GM12865 (cell line): ENCODE results near the gene CAMK4.

Experiments
- DNase-seq: peaks from one replicate; pipeline ENCODE4 v3.0.0; 2010; ENCODE audit warnings: low read depth
- H3K4me3 ChIP-seq: 2 replicates; pipeline ENCODE4 v1.5.1; 2011; ENCODE audit warnings: mild to moderate bottlenecking, low read depth, low read length, control low read depth
- TF ChIP-seq, protein P1 (sequence below): IDR thresholded peaks from 2 replicates; pipeline ENCODE4 v1.5.1; 2011; ENCODE audit warnings: low read length, control low read depth, low read depth, inconsistent platforms; ENCODE audit not compliant: insufficient read depth; ENCODE audit errors: missing control alignments

CAMK4 gene

GRCh38 chr5:111478898-111479297, 254.7 kb downstream of the CAMK4 start:
- DNase-seq, result no peak
- H3K4me3 ChIP-seq, result no peak overlapping the region
- TF ChIP-seq, protein P1, sequence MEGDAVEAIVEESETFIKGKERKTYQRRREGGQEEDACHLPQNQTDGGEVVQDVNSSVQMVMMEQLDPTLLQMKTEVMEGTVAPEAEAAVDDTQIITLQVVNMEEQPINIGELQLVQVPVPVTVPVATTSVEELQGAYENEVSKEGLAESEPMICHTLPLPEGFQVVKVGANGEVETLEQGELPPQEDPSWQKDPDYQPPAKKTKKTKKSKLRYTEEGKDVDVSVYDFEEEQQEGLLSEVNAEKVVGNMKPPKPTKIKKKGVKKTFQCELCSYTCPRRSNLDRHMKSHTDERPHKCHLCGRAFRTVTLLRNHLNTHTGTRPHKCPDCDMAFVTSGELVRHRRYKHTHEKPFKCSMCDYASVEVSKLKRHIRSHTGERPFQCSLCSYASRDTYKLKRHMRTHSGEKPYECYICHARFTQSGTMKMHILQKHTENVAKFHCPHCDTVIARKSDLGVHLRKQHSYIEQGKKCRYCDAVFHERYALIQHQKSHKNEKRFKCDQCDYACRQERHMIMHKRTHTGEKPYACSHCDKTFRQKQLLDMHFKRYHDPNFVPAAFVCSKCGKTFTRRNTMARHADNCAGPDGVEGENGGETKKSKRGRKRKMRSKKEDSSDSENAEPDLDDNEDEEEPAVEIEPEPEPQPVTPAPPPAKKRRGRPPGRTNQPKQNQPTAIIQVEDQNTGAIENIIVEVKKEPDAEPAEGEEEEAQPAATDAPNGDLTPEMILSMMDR, result no peak

- TF ChIP-seq, protein P1, result no peak
- DNase-seq, result no peak
- no peak overlapping the region for H3K4me3 ChIP-seq
Measured at GRCh38 chr5:111480346-111480745, 256.2 kb downstream of the CAMK4 start.

- DNase-seq, result no peak
- H3K4me3 ChIP-seq, result no peak overlapping the region
- TF ChIP-seq, protein P1, result no peak
Measured at GRCh38 chr5:111486055-111486454, 261.9 kb downstream of the CAMK4 start.

DNA sequence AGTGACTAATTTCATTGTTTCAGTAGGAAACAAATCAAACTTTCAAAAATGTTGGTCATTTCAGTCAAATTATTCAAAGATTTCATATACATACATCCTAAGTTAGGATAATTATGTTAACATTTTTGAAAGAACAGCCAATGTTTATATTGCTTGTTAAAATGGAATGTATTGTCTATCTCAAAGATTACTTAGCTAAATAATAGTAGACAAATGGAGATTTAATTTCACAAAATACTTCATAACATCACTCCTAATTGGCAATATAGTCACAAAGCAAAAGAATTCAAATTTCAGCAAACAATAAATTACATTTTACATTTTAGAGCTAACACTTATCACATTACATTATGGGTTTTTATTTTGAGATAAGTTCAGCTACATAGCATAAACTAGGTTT, 262.7 kb downstream of the CAMK4 start:
- no peak for DNase-seq
- TF ChIP-seq, protein P1, result no peak
- H3K4me3 ChIP-seq, result no peak overlapping the region

GRCh38 chr5:111488353-111488752, 264.2 kb downstream of the CAMK4 start:
- no peak for DNase-seq
- TF ChIP-seq, protein P1, result no peak
- H3K4me3 ChIP-seq, result no peak overlapping the region

DNA sequence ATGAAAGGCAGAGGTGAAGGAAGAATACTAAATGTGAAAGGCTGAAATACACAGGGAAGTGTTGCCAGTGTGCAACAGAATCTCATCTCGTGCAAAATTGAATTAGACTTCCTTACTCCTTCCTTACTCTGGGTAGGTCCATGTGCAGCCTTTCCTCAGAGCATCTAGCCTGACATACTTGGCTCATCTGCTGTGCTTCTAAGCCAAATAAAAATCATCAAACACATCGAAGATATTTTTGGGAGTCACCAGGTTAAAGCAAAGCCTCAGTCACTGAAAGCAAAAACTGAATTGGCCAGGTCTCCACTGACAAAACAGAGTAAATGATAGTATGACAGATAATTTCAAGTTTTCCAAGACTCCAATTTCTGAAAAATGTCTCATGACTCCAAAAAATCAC, 268.8 kb downstream of the CAMK4 start:
- no peak for DNase-seq
- TF ChIP-seq, protein P1, result no peak
- H3K4me3 ChIP-seq, result no peak overlapping the region

GRCh38 chr5:111494355-111494999, 270.3 kb downstream of the CAMK4 start:
- no peak for DNase-seq
- TF ChIP-seq, protein P1, result no peak
- no peak overlapping the region for H3K4me3 ChIP-seq
